PC-9 (cell line): ENCODE data around the gene EIF3A.

ENCODE experiments used
- EZH2 ChIP-seq: fragments of 200-600 bp; sonication (generic); IDR thresholded peaks from 2 replicates; pipeline ENCODE4 v1.8.0; 2017; ENCODE audit warnings: antibody characterized with exemption, low read depth
- TF ChIP-seq, protein P1 (sequence below): fragments of 200-600 bp; sonication (generic); conservative IDR thresholded peaks from 2 replicates; pipeline ENCODE4 v1.6.1; 2017; ENCODE audit warnings: mixed run types, antibody characterized with exemption, mild to moderate bottlenecking, moderate library complexity

DNA sequence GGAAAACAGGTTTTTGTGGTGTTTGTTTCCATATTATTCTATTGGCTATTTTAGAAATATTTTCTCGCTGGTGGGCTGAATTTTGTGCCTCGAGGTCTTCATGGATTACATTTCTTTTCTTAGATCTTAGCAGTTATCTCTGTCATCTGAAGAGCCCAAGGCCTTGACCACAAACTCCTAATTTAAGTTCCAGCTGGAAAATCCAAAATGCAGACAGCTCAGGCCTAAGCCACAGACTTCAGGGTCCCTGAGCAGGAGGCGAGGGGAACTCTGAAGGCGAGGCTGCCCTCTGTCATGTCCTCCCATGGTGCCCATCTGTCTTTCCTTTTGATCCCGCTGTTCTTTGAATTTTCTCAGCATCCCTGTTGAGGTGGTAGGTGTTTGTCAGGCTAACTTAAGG is 37.6 kb upstream of the EIF3A start:
- TF ChIP-seq, protein P1, sequence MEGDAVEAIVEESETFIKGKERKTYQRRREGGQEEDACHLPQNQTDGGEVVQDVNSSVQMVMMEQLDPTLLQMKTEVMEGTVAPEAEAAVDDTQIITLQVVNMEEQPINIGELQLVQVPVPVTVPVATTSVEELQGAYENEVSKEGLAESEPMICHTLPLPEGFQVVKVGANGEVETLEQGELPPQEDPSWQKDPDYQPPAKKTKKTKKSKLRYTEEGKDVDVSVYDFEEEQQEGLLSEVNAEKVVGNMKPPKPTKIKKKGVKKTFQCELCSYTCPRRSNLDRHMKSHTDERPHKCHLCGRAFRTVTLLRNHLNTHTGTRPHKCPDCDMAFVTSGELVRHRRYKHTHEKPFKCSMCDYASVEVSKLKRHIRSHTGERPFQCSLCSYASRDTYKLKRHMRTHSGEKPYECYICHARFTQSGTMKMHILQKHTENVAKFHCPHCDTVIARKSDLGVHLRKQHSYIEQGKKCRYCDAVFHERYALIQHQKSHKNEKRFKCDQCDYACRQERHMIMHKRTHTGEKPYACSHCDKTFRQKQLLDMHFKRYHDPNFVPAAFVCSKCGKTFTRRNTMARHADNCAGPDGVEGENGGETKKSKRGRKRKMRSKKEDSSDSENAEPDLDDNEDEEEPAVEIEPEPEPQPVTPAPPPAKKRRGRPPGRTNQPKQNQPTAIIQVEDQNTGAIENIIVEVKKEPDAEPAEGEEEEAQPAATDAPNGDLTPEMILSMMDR, result no peak
- TF ChIP-seq EZH2, result no peak
